ENCODE data around the gene VPS9D1.

DNA sequence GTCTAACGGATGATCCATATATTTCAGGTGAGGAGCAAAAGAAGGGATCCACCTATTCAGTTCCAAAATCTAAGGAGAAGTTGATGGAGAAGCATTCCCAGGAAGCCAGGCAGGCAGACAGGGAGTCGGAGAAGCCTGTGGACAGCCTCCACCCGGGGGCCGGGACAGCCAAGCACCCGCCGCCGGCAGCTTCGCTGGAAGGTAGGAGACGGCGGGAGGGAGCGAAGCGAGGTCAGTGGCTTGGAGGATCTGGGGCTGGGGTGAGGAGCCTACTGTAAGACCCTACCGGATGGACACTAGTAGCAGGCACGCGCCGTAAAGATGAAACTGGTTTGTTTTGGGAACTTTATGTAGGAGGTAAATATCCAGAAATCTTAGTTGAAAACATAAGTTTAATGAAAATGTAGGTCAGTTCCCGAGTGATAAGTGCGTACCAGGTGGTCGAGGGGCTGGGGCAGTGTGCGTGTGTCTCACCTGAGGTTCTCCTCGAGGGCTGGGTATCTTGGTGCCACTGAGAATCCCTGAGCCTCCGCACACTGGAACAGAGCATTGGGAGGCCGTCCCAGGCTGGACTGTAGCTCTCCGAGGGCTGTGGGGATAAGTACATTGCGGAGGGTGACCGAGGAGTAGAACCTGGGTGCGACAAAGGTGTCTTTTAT is 62.3 kb downstream of the VPS9D1 start:
- TF ChIP-seq EZH2 (IDR thresholded peaks at IDR 0.05) (no peak), POLR2AphosphoS5 (IDR thresholded peaks at IDR 0.05; ENCODE audit: borderline replicate concordance, low read depth, low read length) (no peak), FOXP2 (optimal IDR thresholded peaks at IDR 0.05; ENCODE audit: control extremely low read depth, extremely low read length, insufficient read depth) (no peak)

Measured in SK-N-MC (cell line).